Measurements from ENCODE around the gene CNN3. TPM values are rescaled to one million over a fixed set of nuclear protein-coding genes. Genes with fewer than 3 reads are reported as not detected.

Gene CNN3
- total RNA-seq, 1 experiment from 2014 or later, result 183 TPM

DNA sequence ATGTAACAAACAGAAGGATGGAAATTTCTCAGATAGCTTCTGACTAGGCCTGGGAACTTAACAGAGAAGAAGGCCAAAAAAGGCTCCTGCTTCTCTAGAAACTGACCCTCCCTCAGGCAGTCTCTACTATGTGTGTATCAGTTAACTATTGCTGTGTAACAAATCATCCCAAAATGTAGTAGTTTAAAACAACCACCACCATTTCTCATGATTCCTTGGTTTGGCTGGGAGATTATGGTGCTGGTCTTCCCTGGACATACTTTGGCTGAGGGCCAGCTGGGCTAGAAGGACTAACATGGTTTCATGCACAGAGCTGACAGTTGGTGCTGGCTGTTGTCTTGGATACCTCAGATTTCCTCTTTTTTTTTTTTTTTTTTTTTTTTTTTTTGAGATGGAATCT lies 26.2 kb upstream of the CNN3 start (continued):
- TF ChIP-seq JAZF1 (CRISPR knock-in tag; IDR thresholded peaks at IDR 0.05), result no peak

GRCh38 chr1:94952539-94952938 lies 25.6 kb upstream of the CNN3 start:
- Mint-ChIP-seq H3K27ac (no peak overlapping the region), H3K27me3 (ENCODE audit: low read depth) (no peaks in the 10 kb centered on the region), H3K4me1 (peaks cover 23% of the 10 kb centered on the region), H3K4me3 (no peak overlapping the region), H3K36me3 (peaks cover 6% of the 10 kb centered on the region), H3K9me3 (peaks cover 6% of the 10 kb centered on the region)
- ATAC-seq, result no peak
- DNase-seq (ENCODE audit: low spot score), result no peak
- TF ChIP-seq NR1H2 (CRISPR knock-in tag; IDR thresholded peaks at IDR 0.05) (no peak), EMX1 (CRISPR knock-in tag; IDR thresholded peaks at IDR 0.05) (no peak), MYBL2 (CRISPR knock-in tag; IDR thresholded peaks at IDR 0.05) (no peak), ELF4 (CRISPR knock-in tag; IDR thresholded peaks at IDR 0.05; ENCODE audit: low read depth) (no peak), RORB (CRISPR knock-in tag; IDR thresholded peaks at IDR 0.05) (no peak), ZNF281 (CRISPR knock-in tag; IDR thresholded peaks at IDR 0.05) (no peak), ZNF396 (CRISPR knock-in tag; IDR thresholded peaks at IDR 0.05; ENCODE audit: borderline replicate concordance) (no peak), ZNF121 (CRISPR knock-in tag; IDR thresholded peaks at IDR 0.05) (no peak), FOXK1 (CRISPR knock-in tag; IDR thresholded peaks at IDR 0.05) (no peak), ZNF263 (CRISPR knock-in tag; IDR thresholded peaks at IDR 0.05; ENCODE audit: low read depth) (no peak), TEAD4 (CRISPR knock-in tag; IDR thresholded peaks at IDR 0.05) (no peak), HMGXB4 (CRISPR knock-in tag; IDR thresholded peaks at IDR 0.05) (no peak), E2F1 (CRISPR knock-in tag; IDR thresholded peaks at IDR 0.05) (no peak)
- TF ChIP-seq, protein P1, sequence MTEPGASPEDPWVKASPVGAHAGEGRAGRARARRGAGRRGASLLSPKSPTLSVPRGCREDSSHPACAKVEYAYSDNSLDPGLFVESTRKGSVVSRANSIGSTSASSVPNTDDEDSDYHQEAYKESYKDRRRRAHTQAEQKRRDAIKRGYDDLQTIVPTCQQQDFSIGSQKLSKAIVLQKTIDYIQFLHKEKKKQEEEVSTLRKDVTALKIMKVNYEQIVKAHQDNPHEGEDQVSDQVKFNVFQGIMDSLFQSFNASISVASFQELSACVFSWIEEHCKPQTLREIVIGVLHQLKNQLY (CRISPR knock-in tag; IDR thresholded peaks at IDR 0.05), result no peak
- CTCF ChIA-PET, result no interaction called here
- POLR2A ChIA-PET, result no interaction called here

- peaks cover 6% of the 10 kb centered on the region for H3K36me3 Mint-ChIP-seq
- H3K9me3 Mint-ChIP-seq, result peaks cover 6% of the 10 kb centered on the region
- DNase-seq (ENCODE audit: low spot score) (no peak), ATAC-seq (no peak)
- peaks cover 23% of the 10 kb centered on the region for H3K4me1 Mint-ChIP-seq
- TF ChIP-seq EMX1 (CRISPR knock-in tag; IDR thresholded peaks at IDR 0.05), result no peak
- H3K4me3 Mint-ChIP-seq, result no peak overlapping the region
- CTCF ChIA-PET, result no interaction called here
- H3K27me3 Mint-ChIP-seq (ENCODE audit: low read depth), result no peaks in the 10 kb centered on the region
- no peak overlapping the region for H3K27ac Mint-ChIP-seq
- POLR2A ChIA-PET, result no interaction called here
Observed at GRCh38 chr1:94951509-94952208, 24.7 kb upstream of the CNN3 start.

DNA sequence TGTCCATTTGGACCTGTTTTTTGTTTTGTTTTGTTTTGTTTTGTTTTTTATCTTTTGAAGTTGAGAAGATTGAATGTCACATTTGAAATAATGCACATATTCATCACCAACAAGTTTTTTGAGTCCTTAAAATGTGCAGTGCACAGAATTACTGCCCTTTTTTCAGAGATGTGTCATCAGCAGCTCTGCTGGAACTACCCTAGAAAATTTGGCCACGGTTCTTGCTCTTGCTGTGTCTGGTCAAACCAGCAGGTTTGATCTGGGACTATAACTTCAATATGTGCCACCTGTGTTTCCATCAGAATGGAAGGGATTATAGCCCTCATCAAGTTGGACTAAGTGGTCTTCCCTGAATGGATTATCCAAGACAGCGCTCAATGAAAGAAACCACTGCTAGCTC lies 24.1 kb upstream of the CNN3 start:
- ATAC-seq, result no peak
- H3K4me1 Mint-ChIP-seq, result peaks cover 22% of the 10 kb centered on the region
- TF ChIP-seq CREM (CRISPR knock-in tag; IDR thresholded peaks at IDR 0.05), result no peak
- TF ChIP-seq, protein P2, sequence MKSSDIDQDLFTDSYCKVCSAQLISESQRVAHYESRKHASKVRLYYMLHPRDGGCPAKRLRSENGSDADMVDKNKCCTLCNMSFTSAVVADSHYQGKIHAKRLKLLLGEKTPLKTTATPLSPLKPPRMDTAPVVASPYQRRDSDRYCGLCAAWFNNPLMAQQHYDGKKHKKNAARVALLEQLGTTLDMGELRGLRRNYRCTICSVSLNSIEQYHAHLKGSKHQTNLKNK (CRISPR knock-in tag; IDR thresholded peaks at IDR 0.05), result no peak
- TF ChIP-seq RELA (CRISPR knock-in tag; IDR thresholded peaks at IDR 0.05; ENCODE audit: borderline replicate concordance), result no peak
- TF ChIP-seq GTF2I (CRISPR knock-in tag; conservative IDR thresholded peaks at IDR 0.05), result no peak
- no peak for TF ChIP-seq NR1H2 (CRISPR knock-in tag; IDR thresholded peaks at IDR 0.05)
- no peak for TF ChIP-seq SMAD4 (CRISPR knock-in tag; IDR thresholded peaks at IDR 0.05)
- TF ChIP-seq CBFB (CRISPR knock-in tag; IDR thresholded peaks at IDR 0.05; ENCODE audit: low read depth), result no peak

More for the DNA sequence above, 24.1 kb upstream of the CNN3 start:
- no peak for DNase-seq (ENCODE audit: low spot score)
- CTCF ChIA-PET, result no interaction called here
- POLR2A ChIA-PET, result no interaction called here
- no peak overlapping the region for H3K4me3 Mint-ChIP-seq
- H3K27me3 Mint-ChIP-seq (ENCODE audit: low read depth), result no peaks in the 10 kb centered on the region
- peaks cover 6% of the 10 kb centered on the region for H3K36me3 Mint-ChIP-seq
- peaks cover 6% of the 10 kb centered on the region for H3K9me3 Mint-ChIP-seq
- H3K27ac Mint-ChIP-seq, result 0 out of 2 replicates have a peak overlapping the region, but pooled peaks have one; percentile 23
